Spinal cord (tissue), 10 donors: ENCODE results near the gene YARS1. TPM values are rescaled to one million over a fixed set of nuclear protein-coding genes. Genes with fewer than 3 reads are reported as not detected.
A peak's percentile ranks its signal among the peaks of the same experiment; 100 is the strongest.

Experiments
- DNase-seq, 6 donors: peaks; one replicate each; pipeline versions ENCODE4 v3.0.0 to v3.0.0-alpha.2; 2013 to 2015; ENCODE audit warnings: low spot score in 6 of 6, low read depth in 4 of 6
- H3K27ac ChIP-seq: one replicate; pipeline ENCODE4 v1.5.1; 2013; ENCODE audit warnings: low read depth, low read length, control low read depth
- H3K27me3 ChIP-seq: one replicate; pipeline ENCODE4 v1.6.1; 2013; ENCODE audit warnings: low read length; ENCODE audit not compliant: control insufficient read depth, insufficient read depth
- H3K36me3 ChIP-seq: one replicate; pipeline ENCODE4 v1.6.1; 2013; ENCODE audit warnings: low read length; ENCODE audit not compliant: control insufficient read depth, insufficient read depth
- H3K4me1 ChIP-seq: one replicate; pipeline ENCODE4 v1.6.1; 2013; ENCODE audit warnings: low read length; ENCODE audit not compliant: control insufficient read depth, insufficient read depth
- H3K4me3 ChIP-seq: one replicate; pipeline ENCODE4 v1.5.1; 2013; ENCODE audit warnings: low read depth, low read length, control low read depth
- H3K9me3 ChIP-seq: one replicate; pipeline ENCODE4 v1.6.1; 2013; ENCODE audit warnings: low read length; ENCODE audit not compliant: control insufficient read depth, insufficient read depth
- WGBS: methylation state at CpG from one replicate; pipeline ENCODE4 v1.1.5; 2013; ENCODE audit warnings: missing lambda C conversion rate; ENCODE audit not compliant: insufficient coverage; 5-methylcytosine and 5-hydroxymethylcytosine counted together
- polyA plus RNA-seq, 2 donors: library from polyadenylated mRNA; unstranded; fragments of 120-200 nt; gene quantifications; one replicate each; pipeline ENCODE4 v1.2.1, GENCODE V29; 2013; ENCODE audit not compliant: insufficient read length in 2 of 2
- total RNA-seq, 2 donors: library from RNA; depleted of rRNA in 1 of 2; stranded (reverse); fragments of 120-200 nt in 1 of 2; fragments of >200 nt in 1 of 2; gene quantifications; one replicate each; pipeline versions ENCODE4 v1.2.3 to v1.2.4, GENCODE V29; 2013 to 2014
- donor health status: healthy.

Gene YARS1
- total and polyA plus RNA-seq, 4 donors: 51.8 to 105 (median 68.1) TPM

DNA sequence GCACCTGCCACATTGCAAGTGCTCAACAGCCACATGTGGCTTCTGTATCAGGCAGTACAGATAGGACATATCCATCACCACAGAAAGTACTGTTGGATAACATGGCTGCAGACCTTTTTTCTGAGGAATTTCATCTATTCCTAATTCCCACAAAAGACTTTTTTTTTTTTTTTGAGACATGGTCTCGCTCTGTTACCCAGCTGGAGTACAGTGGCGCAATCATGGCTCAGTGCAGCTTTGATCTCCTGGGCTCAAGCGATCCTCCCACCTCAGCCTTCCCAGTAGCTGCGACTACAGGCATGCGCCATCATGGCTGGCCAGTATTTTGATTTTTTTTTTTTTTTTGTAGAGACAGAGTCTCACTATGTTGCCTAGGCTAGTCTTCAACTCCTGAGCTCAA, 33.3 kb downstream of the YARS1 start:
- Histone ChIP-seq H3K4me1 (no peaks in the 10 kb centered on the region), H3K4me3 (no peak overlapping the region), H3K36me3 (peaks cover 70% of the 10 kb centered on the region), H3K9me3 (no peaks in the 10 kb centered on the region), H3K27me3 (no peaks in the 10 kb centered on the region), H3K27ac (no peak overlapping the region)
- no peak for DNase-seq
- WGBS: 96% methylated on average over 3 of the region's 5 CpGs

GRCh38 chr1:32782086-32782485, 35.1 kb downstream of the YARS1 start:
- no peak overlapping the region for H3K4me3 ChIP-seq
- no peak overlapping the region for H3K27ac ChIP-seq
- DNase-seq: no peak
- peaks cover 67% of the 10 kb centered on the region for H3K36me3 ChIP-seq
- H3K4me1 ChIP-seq: no peaks in the 10 kb centered on the region
- WGBS: 99% methylated on average over 5 of the region's 5 CpGs
- H3K27me3 ChIP-seq: no peaks in the 10 kb centered on the region
- no peaks in the 10 kb centered on the region for H3K9me3 ChIP-seq

- DNase-seq: no peak
- Histone ChIP-seq H3K27ac (no peak overlapping the region), H3K4me1 (no peaks in the 10 kb centered on the region), H3K9me3 (no peaks in the 10 kb centered on the region), H3K4me3 (no peak overlapping the region), H3K27me3 (no peaks in the 10 kb centered on the region), H3K36me3 (peaks cover 78% of the 10 kb centered on the region)
- WGBS: 94% methylated on average over 5 of the region's 8 CpGs
Measured at GRCh38 chr1:32780628-32781234, 36.4 kb downstream of the YARS1 start.

DNA sequence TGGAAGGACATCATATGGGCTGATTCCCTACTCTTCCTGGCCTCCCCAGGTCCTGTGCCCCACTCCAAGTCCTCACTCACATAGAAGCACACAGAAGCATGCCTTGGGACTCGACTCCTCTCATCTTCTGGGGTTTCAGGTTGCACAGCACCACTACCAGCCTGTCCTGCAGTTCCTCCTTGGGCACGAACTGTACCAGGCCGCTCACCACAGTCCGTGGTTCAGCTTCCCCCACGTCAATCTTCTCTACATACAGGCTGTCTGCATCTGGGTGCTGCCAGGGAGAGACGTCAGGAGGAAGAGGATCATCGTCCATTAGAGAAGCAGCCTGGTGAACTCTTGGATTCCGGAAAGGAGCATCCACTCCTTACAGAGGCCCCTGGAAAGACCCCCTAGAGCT, 37.2 kb downstream of the YARS1 start:
- Histone ChIP-seq H3K27me3 (no peaks in the 10 kb centered on the region), H3K4me3 (no peak overlapping the region), H3K27ac (no peak overlapping the region), H3K4me1 (no peaks in the 10 kb centered on the region), H3K36me3 (peaks cover 79% of the 10 kb centered on the region), H3K9me3 (no peaks in the 10 kb centered on the region)
- no peak for DNase-seq
- 93% methylated on average over 8 of the region's 8 CpGs for WGBS

GRCh38 chr1:32779242-32779641, 37.9 kb downstream of the YARS1 start:
- no peak overlapping the region for H3K27ac ChIP-seq
- H3K27me3 ChIP-seq: no peaks in the 10 kb centered on the region
- no peaks in the 10 kb centered on the region for H3K9me3 ChIP-seq
- DNase-seq: no peak
- no peaks in the 10 kb centered on the region for H3K4me1 ChIP-seq
- peaks cover 80% of the 10 kb centered on the region for H3K36me3 ChIP-seq
- H3K4me3 ChIP-seq: no peak overlapping the region
- WGBS: 93% methylated on average over 3 of the region's 5 CpGs

- Histone ChIP-seq H3K27ac (no peak overlapping the region), H3K36me3 (peaks cover 82% of the 10 kb centered on the region), H3K4me3 (no peak overlapping the region), H3K27me3 (no peaks in the 10 kb centered on the region), H3K4me1 (peaks cover 6% of the 10 kb centered on the region), H3K9me3 (no peaks in the 10 kb centered on the region)
- WGBS: 82% methylated on average over 12 of the region's 13 CpGs
- DNase-seq: no peak
Measured at GRCh38 chr1:32775640-32776337, 41.4 kb downstream of the YARS1 start.

- peak in 1 of 6 donors; percentile 44 for DNase-seq
- Histone ChIP-seq H3K36me3 (peaks cover 82% of the 10 kb centered on the region), H3K4me3 (no peak overlapping the region), H3K27ac (no peak overlapping the region), H3K27me3 (no peaks in the 10 kb centered on the region), H3K9me3 (no peaks in the 10 kb centered on the region), H3K4me1 (peaks cover 6% of the 10 kb centered on the region)
- 75% methylated on average over 2 of the region's 2 CpGs for WGBS
Measured at GRCh38 chr1:32774950-32775634, 42.1 kb downstream of the YARS1 start.

GRCh38 chr1:32774464-32774808, 42.7 kb downstream of the YARS1 start:
- Histone ChIP-seq H3K27ac (no peak overlapping the region), H3K27me3 (no peaks in the 10 kb centered on the region), H3K9me3 (no peaks in the 10 kb centered on the region), H3K4me3 (no peak overlapping the region), H3K36me3 (peaks cover 83% of the 10 kb centered on the region), H3K4me1 (peaks cover 6% of the 10 kb centered on the region)
- DNase-seq: no peak

DNA sequence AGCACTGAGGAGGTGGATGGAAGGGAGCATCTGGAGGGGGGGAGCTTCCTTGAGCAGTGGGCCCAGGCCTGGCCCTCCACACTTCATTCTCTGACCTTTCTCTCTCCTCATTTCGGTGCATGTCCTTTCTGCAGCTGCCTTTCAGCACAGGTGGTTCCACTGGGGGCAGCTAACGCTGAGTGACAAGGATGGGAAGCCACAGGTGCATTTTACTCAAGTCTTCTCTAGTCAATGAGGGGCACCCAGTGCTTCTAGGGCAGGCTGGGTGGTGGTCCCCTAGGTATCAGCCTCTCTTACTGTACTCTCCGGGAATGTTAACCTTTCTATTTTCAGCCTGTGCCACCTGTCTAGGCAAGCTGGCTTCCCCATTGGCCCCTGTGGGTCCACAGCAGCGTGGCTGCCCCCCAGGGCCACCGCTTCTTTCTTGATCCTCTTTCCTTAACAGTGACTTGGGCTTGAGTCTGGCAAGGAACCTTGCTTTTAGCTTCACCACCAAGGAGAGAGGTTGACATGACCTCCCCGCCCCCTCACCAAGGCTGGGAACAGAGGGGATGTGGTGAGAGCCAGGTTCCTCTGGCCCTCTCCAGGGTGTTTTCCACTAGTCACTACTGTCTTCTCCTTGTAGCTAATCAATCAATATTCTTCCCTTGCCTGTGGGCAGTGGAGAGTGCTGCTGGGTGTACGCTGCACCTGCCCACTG, 43.2 kb downstream of the YARS1 start:
- Histone ChIP-seq H3K4me1 (peaks cover 6% of the 10 kb centered on the region), H3K4me3 (no peak overlapping the region), H3K9me3 (no peaks in the 10 kb centered on the region), H3K36me3 (peaks cover 80% of the 10 kb centered on the region), H3K27me3 (no peaks in the 10 kb centered on the region), H3K27ac (no peak overlapping the region)
- WGBS: 92% methylated on average over 6 of the region's 7 CpGs
- no peak for DNase-seq
